ENCODE measurements around the gene PPP1R15A.

- TF ChIP-seq CTCF (IDR thresholded peaks at IDR 0.05; ENCODE audit: extremely low read depth in 1 of 2, insufficient read depth in 1 of 2, low read depth in 1 of 2, low read length in 2 of 2), result no peak
- TF ChIP-seq POLR2A (IDR thresholded peaks at IDR 0.05; ENCODE audit: low read depth, low read length), result no peak
- no peak for TF ChIP-seq JUN (IDR thresholded peaks at IDR 0.05; ENCODE audit: borderline replicate concordance, insufficient read depth, insufficient read length, low read depth)
- TF ChIP-seq MYC (IDR thresholded peaks at IDR 0.05; ENCODE audit: low read depth, low read length), result no peak
- no peak for TF ChIP-seq POLR2AphosphoS5 (IDR thresholded peaks at IDR 0.05; ENCODE audit: insufficient read depth, low read depth, low read length)
Observed at GRCh38 chr19:48833049-48833448, 39.2 kb upstream of the PPP1R15A start.

Measured in endothelial cell of umbilical vein (primary cell).